CD4-positive, alpha-beta T cell (primary cell): Measurements from ENCODE around the gene FEZ2. TPM values are rescaled to one million over a fixed set of nuclear protein-coding genes. Genes with fewer than 3 reads are reported as not detected.

Experiments used
- ATAC-seq: fragments of 200-7000 bp; cut with Tn5 transposase; one replicate; pipeline ENCODE4 v1.10.0; 2022; ENCODE audit warnings: mild to moderate bottlenecking; ENCODE audit not compliant: poor library complexity
- CTCF ChIA-PET: fragments of 350-600 bp; sonication (Branson Sonifier 250); formaldehyde crosslinking; loops from one replicate; lab custom pipeline; 2021; ENCODE audit warnings: antibody characterized with exemption, inconsistent platforms; lab: Charles Lee
- POLR2A ChIA-PET: fragments of 350-600 bp; sonication (Branson Sonifier 250); formaldehyde crosslinking; loops from one replicate; lab custom pipeline; 2021; ENCODE audit warnings: antibody characterized with exemption, inconsistent platforms; lab: Charles Lee
- DNase-seq, 14 experiments: peaks; one replicate each; pipeline ENCODE4 v3.0.0-alpha.2; 2013 to 2020; ENCODE audit warnings: mixed read lengths in 2 of 14
- H3K27ac ChIP-seq, 2 donors: one replicate each; pipeline versions ENCODE4 v1.5.1 to v1.7.0; 2013; ENCODE audit warnings: low read length in 2 of 2, low read depth in 1 of 2, mild to moderate bottlenecking in 1 of 2
- H3K27me3 ChIP-seq, 2 experiments: 1 replicate in 1 of 2; 2 replicates in 1 of 2; pipeline versions ENCODE4 v1.6.1 to v1.7.0; 2013; ENCODE audit warnings: low read length in 2 of 2, control low read depth in 1 of 2, mild to moderate bottlenecking in 1 of 2, moderate library complexity in 1 of 2; ENCODE audit not compliant: insufficient read depth in 2 of 2, control insufficient read depth in 1 of 2
- H3K36me3 ChIP-seq: one replicate; pipeline ENCODE4 v1.6.1; 2013; ENCODE audit warnings: low read length, control low read depth; ENCODE audit not compliant: insufficient read depth
- H3K4me1 ChIP-seq: one replicate; pipeline ENCODE4 v1.6.1; 2013; ENCODE audit warnings: low read length, control low read depth; ENCODE audit not compliant: insufficient read depth
- H3K4me3 ChIP-seq: one replicate; pipeline ENCODE4 v1.5.1; 2013; ENCODE audit warnings: mild to moderate bottlenecking, low read length, moderate library complexity
- H3K9me3 ChIP-seq, 2 experiments: 1 replicate in 1 of 2; 2 replicates in 1 of 2; pipeline versions ENCODE4 v1.6.1 to v1.7.0; 2013; ENCODE audit warnings: low read length in 2 of 2, mild to moderate bottlenecking in 2 of 2, control low read depth in 1 of 2, moderate library complexity in 1 of 2; ENCODE audit not compliant: control insufficient read depth in 1 of 2, insufficient read depth in 1 of 2
- H3K27ac Mint-ChIP-seq: one replicate; pipeline ENCODE4 v1.8.0; 2020; ENCODE audit warnings: mixed read lengths
- H3K27me3 Mint-ChIP-seq: one replicate; pipeline ENCODE4 v1.8.0; 2021; ENCODE audit warnings: mixed read lengths
- H3K36me3 Mint-ChIP-seq: one replicate; pipeline ENCODE4 v1.8.0; 2021; ENCODE audit warnings: low read depth, mixed read lengths
- H3K4me1 Mint-ChIP-seq: one replicate; pipeline ENCODE4 v1.8.0; 2021; ENCODE audit warnings: low read depth, mixed read lengths
- H3K4me3 Mint-ChIP-seq: one replicate; pipeline ENCODE4 v1.8.0; 2020; ENCODE audit warnings: mild to moderate bottlenecking, mixed read lengths
- H3K9me3 Mint-ChIP-seq: one replicate; pipeline ENCODE4 v1.8.0; 2020; ENCODE audit warnings: mixed read lengths
- intact Hi-C, 2 experiments: fragments of 100-400 bp; cut with DNase I in 1 of 2; cut with micrococcal nuclease in 1 of 2; formaldehyde crosslinking; loops; one replicate each; pipeline versions ENCODE4 v1.15.1 to v1.9.0; 2023 to 2025; cut with DNase I, micrococcal nuclease
- total RNA-seq, 174 experiments: library from RNA in 2 of 174; stranded (reverse) in 2 of 174; gene quantifications; one replicate each; pipeline ENCODE4 v1.2.3 and lab custom pipeline; 2021 to 2026
- TF ChIP-seq, protein P1 (sequence below): fragments of 200-600 bp; IDR thresholded peaks from one replicate; pipeline ENCODE4 v1.8.0; 2022; ENCODE audit warnings: antibody characterized with exemption, mild to moderate bottlenecking

The FEZ2 gene
- total RNA-seq, 2 experiments from 2014 or later, result 4.8 to 5.6 TPM

DNA sequence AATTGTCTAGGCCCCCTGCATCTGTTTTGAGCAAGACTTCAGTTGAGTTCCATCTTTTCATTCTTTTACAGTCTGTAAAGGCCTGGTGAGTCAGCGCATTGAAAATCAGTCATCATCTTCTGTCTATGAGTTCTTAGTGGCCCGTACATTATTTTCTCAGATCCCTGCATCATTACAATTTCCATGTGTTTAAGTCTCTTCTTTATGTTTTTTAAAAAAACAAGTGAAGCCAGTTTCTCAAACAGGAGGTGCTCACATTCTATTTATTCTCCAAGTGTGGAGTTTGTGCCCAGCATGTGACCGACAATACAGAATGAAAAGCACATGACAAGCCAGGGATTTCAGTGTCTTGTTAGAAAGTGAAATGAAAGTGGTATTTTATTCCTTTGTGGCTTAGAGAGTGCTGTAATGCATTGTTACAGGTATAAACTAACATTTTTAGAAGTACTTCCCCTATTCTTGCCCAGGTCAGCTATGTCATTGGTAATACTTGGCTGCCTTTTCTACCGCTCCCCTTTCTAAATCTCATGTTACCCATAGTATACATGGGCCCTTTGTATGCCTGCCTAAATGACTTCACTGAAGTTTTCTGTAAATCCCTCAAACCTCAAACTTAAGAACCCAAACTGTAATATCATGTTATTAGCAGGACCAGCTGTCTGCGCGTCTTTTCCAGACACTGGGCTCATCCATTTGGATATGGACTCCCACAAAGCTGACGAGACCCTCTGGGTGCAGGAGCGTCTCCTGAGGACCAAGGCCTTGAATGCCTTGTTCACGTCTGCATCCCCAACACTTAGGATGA is 67.6 kb downstream of the FEZ2 start:
- no peaks in the 10 kb centered on the region for H3K36me3 ChIP-seq
- ATAC-seq (no peak), DNase-seq (no peak)
- no peaks in the 10 kb centered on the region for H3K27me3 Mint-ChIP-seq
- ChIA-PET CTCF (no interaction called here), POLR2A (no interaction called here)
- no peak overlapping the region for H3K27ac Mint-ChIP-seq
- H3K9me3 Mint-ChIP-seq, result no peaks in the 10 kb centered on the region
- TF ChIP-seq, protein P1, sequence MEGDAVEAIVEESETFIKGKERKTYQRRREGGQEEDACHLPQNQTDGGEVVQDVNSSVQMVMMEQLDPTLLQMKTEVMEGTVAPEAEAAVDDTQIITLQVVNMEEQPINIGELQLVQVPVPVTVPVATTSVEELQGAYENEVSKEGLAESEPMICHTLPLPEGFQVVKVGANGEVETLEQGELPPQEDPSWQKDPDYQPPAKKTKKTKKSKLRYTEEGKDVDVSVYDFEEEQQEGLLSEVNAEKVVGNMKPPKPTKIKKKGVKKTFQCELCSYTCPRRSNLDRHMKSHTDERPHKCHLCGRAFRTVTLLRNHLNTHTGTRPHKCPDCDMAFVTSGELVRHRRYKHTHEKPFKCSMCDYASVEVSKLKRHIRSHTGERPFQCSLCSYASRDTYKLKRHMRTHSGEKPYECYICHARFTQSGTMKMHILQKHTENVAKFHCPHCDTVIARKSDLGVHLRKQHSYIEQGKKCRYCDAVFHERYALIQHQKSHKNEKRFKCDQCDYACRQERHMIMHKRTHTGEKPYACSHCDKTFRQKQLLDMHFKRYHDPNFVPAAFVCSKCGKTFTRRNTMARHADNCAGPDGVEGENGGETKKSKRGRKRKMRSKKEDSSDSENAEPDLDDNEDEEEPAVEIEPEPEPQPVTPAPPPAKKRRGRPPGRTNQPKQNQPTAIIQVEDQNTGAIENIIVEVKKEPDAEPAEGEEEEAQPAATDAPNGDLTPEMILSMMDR, result no peak
- H3K27ac ChIP-seq, result no peak overlapping the region
- H3K4me3 ChIP-seq, result no peak overlapping the region
- no peaks in the 10 kb centered on the region for H3K4me1 Mint-ChIP-seq
- H3K4me1 ChIP-seq, result no peaks in the 10 kb centered on the region
- H3K36me3 Mint-ChIP-seq, result peaks cover 12% of the 10 kb centered on the region
- no peaks in the 10 kb centered on the region for H3K27me3 ChIP-seq
- no peak overlapping the region for H3K4me3 Mint-ChIP-seq
- peaks cover 0 to 7% of the 10 kb centered on the region in 2 experiments for H3K9me3 ChIP-seq
- intact Hi-C loops, result no loop called here

DNA sequence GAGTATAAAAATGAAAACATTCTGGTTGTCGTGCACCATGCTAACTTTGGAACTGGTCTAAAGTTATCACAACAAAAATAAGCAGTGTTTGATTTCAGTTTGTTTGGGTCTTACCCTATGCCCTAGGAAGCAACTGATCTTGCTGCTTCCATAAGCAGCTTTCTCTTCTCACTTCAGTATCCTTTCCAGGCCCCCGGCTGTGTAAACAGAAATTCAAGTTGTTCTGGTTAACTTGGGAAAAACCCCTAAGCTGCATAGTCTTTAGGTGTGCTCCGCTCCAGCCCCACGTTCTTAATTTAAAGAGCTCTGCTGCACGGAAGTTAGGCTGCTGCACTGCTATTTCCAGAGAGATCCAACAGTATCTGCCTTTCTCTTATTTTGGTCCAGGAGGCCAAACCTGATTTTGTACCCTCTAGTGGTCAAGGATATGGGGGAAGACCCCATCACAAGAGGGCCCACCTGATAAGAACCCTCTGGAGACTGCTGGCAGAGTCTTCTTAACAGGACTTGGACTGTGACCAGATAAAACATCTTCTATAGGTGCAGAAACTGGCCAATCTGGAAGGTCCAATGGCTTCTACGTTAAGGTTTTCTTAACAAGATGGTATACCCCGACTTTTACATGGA is 69.1 kb downstream of the FEZ2 start:
- H3K27ac ChIP-seq, result no peak overlapping the region
- ATAC-seq (no peak), DNase-seq (no peak)
- intact Hi-C loops, result no loop called here
- H3K9me3 ChIP-seq, result peaks cover 0 to under 1% of the 10 kb centered on the region in 2 experiments
- H3K4me1 ChIP-seq, result no peaks in the 10 kb centered on the region
- H3K4me3 ChIP-seq, result no peak overlapping the region
- TF ChIP-seq, protein P1, result no peak
- no peak overlapping the region for H3K27ac Mint-ChIP-seq
- H3K27me3 ChIP-seq, result no peaks in the 10 kb centered on the region
- H3K36me3 ChIP-seq, result no peaks in the 10 kb centered on the region
- H3K9me3 Mint-ChIP-seq, result no peaks in the 10 kb centered on the region
- H3K36me3 Mint-ChIP-seq, result peaks cover 17% of the 10 kb centered on the region
- no peak overlapping the region for H3K4me3 Mint-ChIP-seq
- POLR2A ChIA-PET, result no interaction called here
- no peaks in the 10 kb centered on the region for H3K4me1 Mint-ChIP-seq
- CTCF ChIA-PET, result no interaction called here
- H3K27me3 Mint-ChIP-seq, result no peaks in the 10 kb centered on the region

DNA sequence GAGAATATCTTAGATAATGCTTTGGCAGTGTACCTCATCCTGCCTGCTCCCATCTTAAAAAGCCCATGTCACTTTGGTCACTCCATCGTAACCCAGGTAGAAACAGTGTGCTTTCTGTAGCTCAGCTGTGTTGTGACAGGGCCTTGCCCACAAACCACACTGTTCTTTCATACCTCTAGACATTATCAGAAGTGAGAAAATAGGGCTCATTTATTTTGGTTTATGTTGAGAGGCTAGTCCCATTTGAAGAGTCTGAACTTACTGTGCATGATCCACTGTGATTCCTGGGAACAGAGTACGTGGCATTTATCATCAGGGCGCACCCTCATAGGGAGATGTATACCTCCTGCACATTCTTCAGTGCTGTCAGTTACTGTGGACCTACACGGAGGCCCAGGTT is 69.7 kb downstream of the FEZ2 start:
- Histone ChIP-seq H3K27me3 (no peaks in the 10 kb centered on the region), H3K36me3 (no peaks in the 10 kb centered on the region), H3K4me3 (no peak overlapping the region), H3K27ac (no peak overlapping the region), H3K9me3 (no peaks in the 10 kb centered on the region), H3K4me1 (no peaks in the 10 kb centered on the region)
- intact Hi-C loops, result no loop called here
- Mint-ChIP-seq H3K27ac (no peak overlapping the region), H3K4me3 (no peak overlapping the region), H3K27me3 (no peaks in the 10 kb centered on the region), H3K4me1 (no peaks in the 10 kb centered on the region), H3K36me3 (peaks cover 19% of the 10 kb centered on the region), H3K9me3 (no peaks in the 10 kb centered on the region)
- DNase-seq (no peak), ATAC-seq (no peak)
- CTCF ChIA-PET, result no interaction called here
- POLR2A ChIA-PET, result no interaction called here
- TF ChIP-seq, protein P1, result no peak
